GM20431 (cell line): ENCODE measurements around the gene KDM2B.
"Not testable (repeated sequence)": the region's sequence is repeated elsewhere in the genome, so short reads cannot be mapped to it uniquely, and the experiment has no call there.

Experiments
- in situ Hi-C: fragments of 300-500 bp; cut with MseI, MboI; formaldehyde crosslinking; loops from one replicate; pipeline ENCODE4 v1.15.0; 2020; ENCODE audit warnings: low sequenced_read_pairs; ENCODE audit not compliant: unreplicated experiment

The KDM2B gene

DNA sequence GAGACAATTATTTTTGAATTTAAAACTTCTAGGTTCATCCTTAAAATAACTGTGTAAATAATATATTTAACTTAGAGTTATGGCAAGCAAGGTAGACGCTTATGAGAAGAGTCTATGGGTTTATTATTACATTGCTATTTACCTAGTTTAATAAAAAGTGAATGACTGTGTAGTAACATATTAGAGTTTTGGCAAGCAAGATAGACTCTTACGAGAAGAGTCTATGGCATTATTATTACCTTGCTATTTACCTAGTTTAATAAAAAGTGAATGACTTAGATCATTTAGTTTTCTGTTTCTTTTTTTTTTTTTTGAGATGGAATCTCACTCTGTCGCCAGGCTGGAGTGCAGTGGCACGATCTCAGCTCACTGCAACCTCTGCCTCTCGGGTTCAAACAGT is 177.1 kb downstream of the KDM2B start:
- in situ Hi-C loops = no loop called here

DNA sequence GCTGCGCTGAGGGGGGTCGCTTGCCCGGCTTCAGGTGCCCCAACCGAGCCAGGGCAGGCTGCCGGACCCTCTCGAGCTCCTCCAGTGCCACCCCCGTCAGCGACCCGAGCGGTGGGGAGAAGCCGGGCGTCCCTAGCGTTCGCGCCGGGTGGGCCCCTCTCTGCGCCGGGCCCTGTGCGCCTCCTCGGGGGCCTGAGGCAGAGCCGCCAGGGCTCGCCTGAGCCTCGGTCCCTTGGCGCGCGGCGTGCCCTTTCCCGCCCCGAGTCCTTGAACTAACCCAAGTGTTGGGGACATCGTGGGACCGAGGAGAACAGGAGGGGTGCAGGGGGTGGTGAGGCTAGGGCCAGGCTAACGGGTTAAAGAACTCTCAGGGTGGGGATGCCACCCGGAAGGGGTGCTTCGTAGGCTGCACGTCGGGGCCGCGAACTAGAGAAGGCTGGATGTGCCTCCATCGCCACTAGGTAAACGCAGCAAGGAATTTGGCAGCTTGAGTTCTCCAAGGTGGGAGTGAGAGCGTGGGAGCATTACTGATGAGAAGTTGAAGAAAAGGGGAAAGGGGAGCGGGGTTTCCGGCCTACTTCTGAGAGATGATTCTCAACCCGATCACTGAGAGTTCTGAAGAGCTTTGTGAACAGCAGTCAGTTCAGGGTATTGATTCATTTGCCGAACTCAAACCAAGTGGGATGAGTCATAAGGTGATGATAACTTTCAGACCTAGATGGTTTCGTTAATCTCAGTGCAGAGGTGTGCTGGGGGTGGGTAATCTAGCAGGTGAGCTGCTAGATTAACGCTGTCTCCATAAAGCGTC is 180.3 kb downstream of the KDM2B start:
- in situ Hi-C loops = no loop called here

DNA sequence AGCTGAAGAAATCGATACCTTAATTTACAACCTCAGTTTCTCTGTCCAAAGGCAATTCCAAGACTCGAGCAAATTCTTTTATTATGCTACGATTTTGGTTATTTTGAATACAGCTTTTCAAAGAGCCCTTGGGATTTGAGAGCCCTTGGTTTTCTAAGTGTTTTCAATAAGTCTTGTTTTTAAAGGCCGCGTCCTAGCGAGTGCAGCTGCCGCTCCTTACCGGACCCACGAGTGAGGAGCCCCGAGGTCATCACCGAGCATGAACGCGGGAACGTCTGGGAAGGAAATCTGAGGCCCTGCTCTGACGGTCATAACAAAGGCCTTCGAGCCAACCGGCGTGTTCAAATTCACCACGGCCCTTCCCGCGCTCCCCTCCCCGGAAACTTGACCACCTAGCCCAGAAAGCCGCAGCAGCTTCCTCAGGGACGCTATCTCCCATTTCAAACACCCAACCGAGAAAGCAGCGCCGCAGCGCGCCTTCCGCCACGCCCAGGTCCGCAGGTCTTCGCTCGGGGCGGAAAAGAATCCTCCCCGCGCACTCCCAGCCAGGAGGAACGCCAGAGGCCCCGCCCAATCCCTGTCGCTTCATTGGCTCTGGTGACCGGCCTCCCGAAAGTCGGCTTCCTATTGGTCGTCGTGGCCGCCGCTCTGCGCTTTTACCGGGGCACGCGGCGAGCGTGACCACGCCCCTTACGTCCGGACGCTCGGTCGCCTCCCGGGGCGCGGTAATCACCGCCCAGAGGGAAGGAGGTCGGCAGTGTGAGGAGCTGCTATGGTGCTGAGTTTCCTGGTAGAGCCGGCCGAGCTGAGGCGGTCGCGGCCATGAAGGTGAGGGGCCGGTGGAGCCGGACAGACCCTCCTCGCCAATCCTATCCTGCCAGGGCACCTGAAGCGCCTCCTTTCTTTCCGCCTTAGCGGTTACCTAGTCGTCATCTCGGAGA is 181.2 kb downstream of the KDM2B start, which contains the start of gene RNF34:
TSS of gene RNF34 (plus strand) at position 728 of the 941 bp plus-strand sequence. CDS start at position 823, 95 bp downstream.
- in situ Hi-C loops = no loop called here

DNA sequence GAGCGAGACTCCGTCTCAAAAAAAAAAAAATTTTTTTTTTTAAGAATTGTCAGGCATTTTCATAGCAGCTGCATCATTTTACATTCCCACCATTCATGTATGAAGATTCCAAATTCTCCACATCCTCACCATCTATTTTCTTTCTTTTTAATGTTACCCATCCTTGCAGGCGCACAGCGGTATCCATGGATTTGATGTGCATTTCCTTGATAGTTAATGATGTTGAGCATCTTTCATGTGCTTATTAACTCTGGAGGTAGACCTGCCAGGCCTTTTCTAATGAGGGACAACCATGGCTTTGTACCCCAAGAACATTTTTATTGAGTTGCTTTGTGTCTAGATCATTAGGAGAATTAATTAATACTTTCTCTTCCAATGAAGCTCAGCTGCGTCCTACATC is 182.5 kb downstream of the KDM2B start:
- in situ Hi-C loops = no loop called here

DNA sequence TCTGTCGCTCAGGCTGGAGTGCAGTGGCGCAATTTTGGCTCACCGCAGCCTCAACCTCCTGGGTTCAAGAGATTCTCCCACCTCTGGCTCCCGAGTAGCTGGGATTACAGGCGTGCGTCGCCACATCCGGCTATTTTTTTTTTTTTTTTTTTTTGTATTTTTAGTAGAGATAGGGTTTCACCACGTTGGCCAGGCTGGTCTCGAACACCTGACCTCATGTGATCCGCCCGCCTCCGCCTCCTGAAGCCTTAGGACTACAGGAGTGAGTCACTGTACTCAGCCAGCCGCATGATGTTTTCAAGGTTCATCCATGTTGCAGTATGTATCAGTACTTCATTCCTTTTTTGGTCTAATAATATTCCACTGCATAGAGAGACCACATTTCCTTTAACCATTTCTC is 183.3 kb downstream of the KDM2B start:
- in situ Hi-C loops = no loop called here

DNA sequence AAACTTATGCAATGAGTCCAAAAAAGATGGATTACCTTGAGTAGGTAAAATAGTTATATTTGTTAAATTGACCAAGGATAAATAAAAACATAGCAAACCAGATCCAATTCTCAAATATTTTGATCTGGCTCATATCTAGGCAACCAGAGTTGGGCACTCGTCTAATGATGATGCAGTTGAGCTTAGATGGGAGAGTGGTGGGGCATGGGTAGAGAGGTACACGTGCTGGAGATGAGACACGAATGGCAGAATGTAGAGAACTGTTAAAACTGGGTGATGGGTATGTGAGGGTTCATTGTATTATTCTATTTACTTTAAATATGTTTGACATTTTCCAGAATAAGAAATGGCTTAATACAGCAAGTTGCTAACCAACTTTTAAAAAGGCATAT is 188.5 kb downstream of the KDM2B start:
- in situ Hi-C loops = no loop called here

DNA sequence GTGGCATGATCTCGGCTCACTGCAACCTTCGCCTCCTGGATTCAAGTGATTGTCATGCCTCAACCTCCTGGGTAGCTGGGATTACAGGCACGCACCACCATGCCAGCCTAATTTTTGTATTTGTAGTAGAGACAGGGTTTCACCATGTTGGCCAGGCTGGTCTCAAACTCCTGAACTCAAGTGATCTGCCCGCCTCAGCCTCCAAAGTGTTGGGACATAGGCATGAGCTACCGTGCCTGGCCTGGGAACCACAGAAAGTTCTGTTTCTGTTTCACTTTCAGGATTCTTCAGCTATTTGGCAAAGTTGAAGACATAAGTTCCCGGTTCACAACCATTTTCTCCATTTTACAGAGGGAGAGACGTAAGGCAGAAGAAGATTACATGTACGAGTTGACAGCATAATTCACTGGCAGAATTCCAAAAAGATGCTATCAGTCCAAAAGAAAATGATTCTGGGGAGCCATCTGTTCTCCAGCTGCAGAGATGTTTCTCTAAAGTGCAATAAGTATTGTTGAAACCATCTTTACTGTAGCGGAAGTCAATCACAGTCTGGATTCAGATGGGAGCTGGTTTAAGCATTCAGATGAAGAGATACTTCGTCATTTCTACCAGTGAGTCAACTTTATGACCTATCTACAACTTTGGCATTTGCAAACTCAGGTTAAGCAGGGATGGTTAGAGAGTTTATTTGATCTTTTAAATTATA is 189.1 kb downstream of the KDM2B start:
- in situ Hi-C loops = no loop called here

DNA sequence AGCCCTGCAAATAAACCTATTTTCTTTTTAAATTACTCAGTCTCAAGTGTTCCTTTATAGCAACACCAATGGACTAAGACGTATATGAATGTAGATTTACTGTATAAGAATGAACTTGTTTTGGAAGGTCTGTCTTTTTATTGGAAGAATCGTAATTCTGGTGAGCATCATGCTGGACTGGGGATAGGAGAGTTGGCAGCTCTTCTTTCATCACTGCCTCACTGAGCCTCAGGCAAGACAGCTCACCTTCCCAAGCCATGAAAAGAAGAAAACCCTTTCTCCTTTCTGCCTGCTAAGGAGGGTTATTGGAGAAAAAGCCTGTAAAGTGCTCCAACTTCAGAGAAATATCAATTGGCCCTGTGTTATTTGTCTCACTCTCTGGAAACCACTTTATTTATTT is 190.0 kb downstream of the KDM2B start:
- in situ Hi-C loops = no loop called here

DNA sequence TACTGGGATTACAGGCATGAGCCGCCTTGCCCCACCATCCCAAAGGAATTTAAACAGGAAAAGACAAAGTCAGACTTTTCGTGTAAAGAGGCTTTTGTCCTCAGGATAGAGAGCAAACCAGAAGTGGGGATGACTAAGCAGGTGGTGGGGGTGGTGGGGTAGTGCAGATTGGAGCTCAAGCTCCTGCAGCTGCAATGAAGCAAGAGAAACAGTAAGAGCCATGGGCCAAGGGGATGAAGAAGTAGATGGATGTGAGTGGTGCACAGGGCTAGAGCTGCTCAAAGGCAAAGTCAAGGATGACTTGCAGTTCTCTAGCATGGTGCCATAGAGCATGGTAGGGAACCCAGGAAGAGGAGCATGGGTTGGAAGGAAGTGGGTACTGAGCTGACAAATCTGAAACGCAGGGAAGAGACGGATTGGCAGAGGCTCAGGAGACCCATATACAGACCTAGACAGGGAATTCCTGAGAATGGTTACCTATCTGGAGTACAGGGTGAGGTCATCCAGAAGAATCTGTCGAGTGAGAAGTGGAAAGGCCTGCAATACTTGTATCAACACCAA is 192.3 kb downstream of the KDM2B start:
- in situ Hi-C loops = no loop called here

DNA sequence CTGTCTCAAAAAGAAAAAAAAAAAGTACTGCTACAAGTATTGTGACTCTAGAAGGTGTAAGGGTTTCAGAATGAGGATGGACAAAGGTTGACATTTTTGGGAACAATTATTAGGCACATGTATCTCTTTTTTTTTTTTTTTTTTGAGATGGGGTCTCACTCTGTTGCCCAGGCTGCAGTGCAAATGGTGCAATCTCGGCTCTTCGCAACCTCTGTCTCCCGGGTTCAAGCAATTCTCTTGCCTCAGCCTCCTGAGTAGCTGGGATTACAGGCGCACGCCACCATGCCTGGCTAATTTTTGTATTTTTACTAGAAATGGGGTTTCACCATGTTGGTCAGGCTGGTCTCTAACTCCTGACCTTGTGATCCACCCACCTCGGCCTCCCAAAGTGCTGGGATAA is 195.9 kb downstream of the KDM2B start:
- in situ Hi-C loops = not testable (repeated sequence)

DNA sequence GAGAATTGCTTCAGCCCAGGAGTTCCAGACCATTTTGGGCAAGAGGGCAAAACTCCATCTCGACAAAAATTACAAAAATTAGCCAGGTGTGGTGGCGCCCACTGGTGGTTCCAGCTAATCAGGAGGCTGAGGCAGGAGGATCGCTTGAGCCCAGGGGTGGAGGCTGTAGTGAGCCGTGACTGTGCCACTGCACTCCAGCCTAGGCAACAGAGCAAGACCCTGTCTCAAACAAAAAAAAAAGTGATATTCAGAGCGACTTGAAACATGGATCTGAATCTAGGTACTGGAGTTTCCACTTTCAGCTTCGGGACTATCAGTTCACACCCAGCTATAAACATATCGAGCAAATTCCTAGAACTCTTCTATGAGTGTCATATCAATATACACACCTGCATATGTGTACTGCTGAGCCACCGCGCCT is 197.2 kb downstream of the KDM2B start:
- in situ Hi-C loops = no loop called here

DNA sequence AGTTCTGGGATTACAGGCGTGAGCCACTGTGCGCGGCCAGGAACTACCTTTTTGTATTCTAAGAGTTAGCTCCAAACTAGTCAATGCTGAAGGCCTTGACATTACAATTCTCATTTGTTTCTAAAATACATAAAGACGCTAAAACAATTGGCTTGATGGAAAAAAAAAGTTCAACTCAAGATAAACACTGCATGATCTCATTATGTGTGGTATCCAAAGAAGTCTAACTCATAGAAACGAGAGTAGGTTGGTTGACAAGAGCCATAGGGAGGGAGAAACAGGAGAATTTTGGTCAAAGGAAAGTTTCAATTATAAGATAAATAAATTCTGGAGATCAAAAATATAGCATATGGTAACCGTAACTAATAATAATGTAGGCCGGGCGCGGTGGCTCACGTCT is 200.9 kb downstream of the KDM2B start:
- in situ Hi-C loops = no loop called here
